Coronary artery (tissue), 2 donors: Measurements from ENCODE around the gene USP50.
"Not testable (repeated sequence)": the region's sequence is repeated elsewhere in the genome, so short reads cannot be mapped to it uniquely, and the experiment has no call there.

Experiments
- DNase-seq: peaks from one replicate; pipeline ENCODE4 v3.0.0-alpha.2; 2017; ENCODE audit warnings: low spot score
- H3K27ac ChIP-seq, 2 donors: fragments of 200-600 bp; sonication (generic); one replicate each; pipeline ENCODE4 v1.5.1; 2016 to 2019
- H3K4me3 ChIP-seq: fragments of 200-600 bp; sonication (generic); 2 replicates; pipeline ENCODE4 v1.5.1; 2016; ENCODE audit warnings: mild to moderate bottlenecking, moderate library complexity
- CTCF ChIP-seq: fragments of 200-600 bp; sonication (generic); IDR thresholded peaks from one replicate; pipeline ENCODE4 v1.5.1; 2019; ENCODE audit warnings: antibody characterized with exemption

The USP50 gene

GRCh38 chr15:50503144-50503543 lies 43.3 kb downstream of the USP50 start:
- Histone ChIP-seq H3K27ac (no peak overlapping the region), H3K4me3 (no peak overlapping the region)
- TF ChIP-seq CTCF, result no peak
- DNase-seq, result no peak

GRCh38 chr15:50501815-50502214 lies 44.7 kb downstream of the USP50 start:
- H3K27ac ChIP-seq, result no peak overlapping the region
- TF ChIP-seq CTCF, result no peak
- no peak for DNase-seq
- H3K4me3 ChIP-seq, result no peak overlapping the region

GRCh38 chr15:50500352-50500751 lies 46.1 kb downstream of the USP50 start:
- DNase-seq, result no peak
- TF ChIP-seq CTCF, result no peak
- H3K27ac ChIP-seq, result no peak overlapping the region

GRCh38 chr15:50496692-50497091 lies 49.8 kb downstream of the USP50 start:
- H3K27ac ChIP-seq, result no peak overlapping the region
- no peak for TF ChIP-seq CTCF
- no peak for DNase-seq
- no peak overlapping the region for H3K4me3 ChIP-seq

More at GRCh38 chr15:50500352-50500751, 46.1 kb downstream of the USP50 start:
- H3K4me3 ChIP-seq, result no peak overlapping the region

GRCh38 chr15:50494547-50494946 lies 51.9 kb downstream of the USP50 start:
- H3K4me3 ChIP-seq, DNase-seq, H3K27ac ChIP-seq: not testable (repeated sequence)

- no peak for DNase-seq
- H3K4me3 ChIP-seq, result no peak overlapping the region
- no peak overlapping the region for H3K27ac ChIP-seq
- no peak for TF ChIP-seq CTCF
Measured at GRCh38 chr15:50493625-50494024, 52.8 kb downstream of the USP50 start.

- Histone ChIP-seq H3K4me3 (no peak overlapping the region), H3K27ac (no peak overlapping the region)
- TF ChIP-seq CTCF, result no peak
- DNase-seq, result no peak
Measured at GRCh38 chr15:50487287-50487686, 59.2 kb downstream of the USP50 start.

GRCh38 chr15:50485389-50485788 lies 61.1 kb downstream of the USP50 start:
- TF ChIP-seq CTCF, result no peak
- Histone ChIP-seq H3K27ac (no peak overlapping the region), H3K4me3 (no peak overlapping the region)
- DNase-seq, result no peak
